Kidney (tissue), 14 donors: ENCODE data around the gene CTIF. TPM values are rescaled to one million over a fixed set of nuclear protein-coding genes. Genes with fewer than 3 reads are reported as not detected.

ENCODE experiments used
- DNase-seq, 5 donors: peaks; one replicate each; pipeline ENCODE4 v3.0.0-alpha.2; 2013 to 2020
- FAIRE-seq: peaks from 2 replicates; lab custom pipeline; 2012; peaks lifted over from hg19 to GRCh38; lab: Jason Lieb, UNC
- H3K27ac ChIP-seq, 2 donors: one replicate each; pipeline ENCODE4 v1.7.0; 2013; ENCODE audit warnings: low read depth in 2 of 2, low read length in 2 of 2, inconsistent platforms in 1 of 2
- H3K27me3 ChIP-seq: one replicate; pipeline ENCODE4 v1.7.1; 2013; ENCODE audit warnings: low read length, inconsistent platforms; ENCODE audit not compliant: control insufficient read depth, insufficient read depth
- H3K36me3 ChIP-seq, 3 donors: one replicate each; pipeline versions ENCODE4 v1.7.0 to v1.7.1; 2013; ENCODE audit warnings: low read length in 3 of 3, control low read depth in 1 of 3, inconsistent platforms in 1 of 3; ENCODE audit not compliant: insufficient read depth in 3 of 3, control insufficient read depth in 2 of 3
- H3K4me1 ChIP-seq, 3 donors: one replicate each; pipeline versions ENCODE4 v1.7.0 to v1.7.1; 2013; ENCODE audit warnings: low read length in 3 of 3, inconsistent platforms in 1 of 3, low read depth in 1 of 3; ENCODE audit not compliant: control insufficient read depth in 2 of 3, insufficient read depth in 2 of 3
- H3K4me3 ChIP-seq, 3 donors: one replicate each; pipeline versions ENCODE4 v1.7.0 to v1.8.1; 2013; ENCODE audit warnings: low read length in 3 of 3, control low read depth in 1 of 3, inconsistent platforms in 1 of 3
- H3K9ac ChIP-seq, 3 donors: one replicate each; pipeline versions ENCODE4 v1.7.0 to v1.7.1; 2013; ENCODE audit warnings: low read length in 3 of 3, control low read depth in 1 of 3, inconsistent platforms in 1 of 3
- H3K9me3 ChIP-seq, 3 donors: one replicate each; pipeline versions ENCODE4 v1.7.0 to v1.7.1; 2013; ENCODE audit warnings: low read length in 3 of 3, control low read depth in 1 of 3, inconsistent platforms in 1 of 3; ENCODE audit not compliant: control insufficient read depth in 2 of 3, insufficient read depth in 1 of 3
- CTCF ChIP-seq: IDR thresholded peaks from 3 replicates; pipeline ENCODE4 v1.5.1; 2012; ENCODE audit warnings: mild to moderate bottlenecking, moderate library complexity, borderline replicate concordance; ENCODE audit not compliant: insufficient read depth; ENCODE audit errors: extremely low read depth
- intact Hi-C: fragments of 100-400 bp; cut with DNase I; formaldehyde crosslinking; loops from one replicate; pipeline ENCODE4 v1.11.1; 2022
- polyA plus RNA-seq: library from polyadenylated mRNA; stranded (reverse); fragments of 350-450 nt; fragmentation: Illumina TruSeq; extraction: RNeasy Lipid Tissue Mini Kit (QIAGEN cat#74804); gene quantifications from one replicate; pipeline ENCODE4 v1.2.3, GENCODE V29; 2014; ENCODE audit warnings: low read depth, low replicate concordance; ENCODE audit not compliant: insufficient read depth
- total RNA-seq: library from RNA; stranded (reverse); fragmentation: NEBNext Ultra II Directional; extraction: Animal tissue kit (Norgen Biotek cat#: 25700); gene quantifications from one replicate; pipeline ENCODE4 v1.2.1, GENCODE V29; 2021
- donor health status: control.
- donor health status: control.
- donor health status: control.
- donor health status: control.
- donor health status: control.
- donor health status: DM: yes; HTN: yes; CAD: no.
- donor health status: Normal renal cell carcinoma (clear cell type).

CTIF gene
- total and polyA plus RNA-seq, 2 donors from 2014 or later, result 37.3 to 41.9 TPM

DNA sequence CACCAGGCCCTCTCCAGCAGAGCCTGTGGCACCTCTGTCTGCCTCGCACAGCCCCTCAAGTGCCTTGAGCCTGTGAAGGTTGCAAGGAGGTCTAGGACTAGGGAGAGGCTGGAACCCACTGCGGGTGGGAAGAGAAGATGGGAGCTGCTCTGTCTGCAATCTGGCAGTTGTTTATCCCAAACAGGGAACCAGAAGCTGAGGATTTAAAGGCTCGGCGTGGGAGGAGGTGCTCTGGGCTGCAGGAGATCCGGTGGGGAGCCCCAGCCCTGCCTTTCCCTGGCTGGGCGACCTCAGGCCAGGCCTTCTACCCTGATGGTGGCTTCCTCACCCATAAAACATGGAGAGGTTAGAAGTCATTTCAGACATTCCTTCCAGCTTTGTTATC lies 237.8 kb downstream of the CTIF start:
- Histone ChIP-seq H3K27ac (no peak overlapping the region), H3K27me3 (no peaks in the 10 kb centered on the region), H3K9me3 (no peaks in the 10 kb centered on the region), H3K4me3 (no peak overlapping the region), H3K9ac (no peak overlapping the region), H3K4me1 (peaks cover 10 to 32% (median 25%) of the 10 kb centered on the region in 3 donors), H3K36me3 (no peaks in the 10 kb centered on the region)
- intact Hi-C loops, result loop anchor here (10.0 kb wide), 1 partner anchor 138 kb away; no protein-coding TSS in a partner anchor
- FAIRE-seq (no peak), DNase-seq (peak in 2 of 5 donors; percentile 46 to 47)
- TF ChIP-seq CTCF, result no peak

- TF ChIP-seq CTCF, result peak; percentile 89
- Histone ChIP-seq H3K36me3 (no peaks in the 10 kb centered on the region), H3K4me3 (no peak overlapping the region), H3K4me1 (peaks cover 12 to 37% (median 30%) of the 10 kb centered on the region in 3 donors), H3K27me3 (no peaks in the 10 kb centered on the region), H3K9me3 (no peaks in the 10 kb centered on the region), H3K27ac (no peak overlapping the region), H3K9ac (no peak overlapping the region)
- intact Hi-C loops, result loop anchor here (10.0 kb wide), 1 partner anchor 138 kb away; no protein-coding TSS in a partner anchor
- DNase-seq (peak; percentile 75 to 86 (median 83)), FAIRE-seq (no peak)
Observed at GRCh38 chr18:48777026-48777743, 238.4 kb downstream of the CTIF start.

GRCh38 chr18:48777744-48778116 lies 238.9 kb downstream of the CTIF start:
- no peaks in the 10 kb centered on the region for H3K9me3 ChIP-seq
- intact Hi-C loops, result loop anchor here (10.0 kb wide), 1 partner anchor 137 kb away; no protein-coding TSS in a partner anchor
- peak in 3 of 5 donors; percentile 49 to 76 (median 59) for DNase-seq
- no peak for FAIRE-seq
- H3K4me3 ChIP-seq, result no peak overlapping the region
- H3K27ac ChIP-seq, result no peak overlapping the region
- H3K9ac ChIP-seq, result no peak overlapping the region
- H3K4me1 ChIP-seq, result peaks cover 12 to 43% (median 36%) of the 10 kb centered on the region in 3 donors
- no peaks in the 10 kb centered on the region for H3K27me3 ChIP-seq
- H3K36me3 ChIP-seq, result no peaks in the 10 kb centered on the region
- no peak for TF ChIP-seq CTCF
